Endothelial cell of umbilical vein (primary cell): ENCODE results near the gene TMEM208. TPM values are rescaled to one million over a fixed set of nuclear protein-coding genes. Genes with fewer than 3 reads are reported as not detected.

Experiments
- BruUV-seq: library from RNA; stranded (reverse); fragments of 400-500 nt; replicated peaks from 2 replicates; lab custom pipeline; 2021; lab: Mats Ljungman, UMichigan
- CTCF ChIA-PET: fragments of 300-600, 350-600 bp; sonication (Branson Sonifier 250); formaldehyde crosslinking; loops from one replicate; lab custom pipeline; 2021; ENCODE audit warnings: antibody characterized with exemption, inconsistent platforms; lab: Charles Lee
- POLR2A ChIA-PET: fragments of 300-600, 350-600 bp; sonication (Branson Sonifier 250); formaldehyde crosslinking; loops from one replicate; lab custom pipeline; 2021; ENCODE audit warnings: antibody characterized with exemption, inconsistent platforms; lab: Charles Lee
- DNase-seq: peaks from one replicate; pipeline ENCODE4 v3.0.0-alpha.2; 2011; ENCODE audit warnings: low read depth, low spot score
- FAIRE-seq: peaks from 2 replicates; lab custom pipeline; 2011; peaks lifted over from hg19 to GRCh38; lab: Jason Lieb, UNC
- H2AFZ ChIP-seq: 2 replicates; pipeline ENCODE4 v1.6.0; 2012; ENCODE audit warnings: low read depth, low read length, control low read depth, inconsistent platforms
- H3K27ac ChIP-seq: 2 replicates; pipeline ENCODE4 v1.5.1; 2011; ENCODE audit warnings: low read depth, mild to moderate bottlenecking, control low read depth, low read length, moderate library complexity; ENCODE audit not compliant: insufficient read depth
- H3K27me3 ChIP-seq, 2 experiments: 2 replicates each; pipeline versions ENCODE4 v1.6.0 to v1.6.1; 2011; ENCODE audit warnings: low read length in 2 of 2, mixed read lengths in 1 of 2; ENCODE audit not compliant: control insufficient read depth in 2 of 2, insufficient read depth in 2 of 2
- H3K36me3 ChIP-seq, 2 experiments: 2 replicates in 1 of 2; 3 replicates in 1 of 2; pipeline ENCODE4 v1.5.1; 2011; ENCODE audit warnings: low read length in 2 of 2, mild to moderate bottlenecking in 1 of 2, moderate library complexity in 1 of 2; ENCODE audit not compliant: control insufficient read depth in 2 of 2, insufficient read depth in 2 of 2; ENCODE audit errors: extremely low read depth in 1 of 2
- H3K4me1 ChIP-seq: 3 replicates; pipeline ENCODE4 v1.5.1; 2011; ENCODE audit warnings: mild to moderate bottlenecking, low read length; ENCODE audit not compliant: control insufficient read depth, insufficient read depth; ENCODE audit errors: extremely low read depth
- H3K4me2 ChIP-seq: 2 replicates; pipeline ENCODE4 v1.6.1; 2011; ENCODE audit warnings: low read length, control low read depth, mixed read lengths; ENCODE audit not compliant: insufficient read depth
- H3K4me3 ChIP-seq, 3 experiments: fragments of 200-600 bp in 1 of 3; sonication (generic), shearing (Covaris generic) in 1 of 3; replicated peaks in 1 of 3; 2 replicates each; pipeline ENCODE4 v1.5.1; 2011 to 2016; ENCODE audit warnings: control low read depth in 3 of 3, low read length in 3 of 3, mild to moderate bottlenecking in 2 of 3, inconsistent platforms in 1 of 3, low read depth in 1 of 3, moderate library complexity in 1 of 3; ENCODE audit not compliant: insufficient read depth in 1 of 3
- H3K79me2 ChIP-seq: 2 replicates; pipeline ENCODE4 v1.6.0; 2012; ENCODE audit warnings: low read length, inconsistent platforms; ENCODE audit not compliant: control insufficient read depth, insufficient read depth
- H3K9ac ChIP-seq: replicated peaks from 2 replicates; pipeline ENCODE3; 2011; ENCODE audit warnings: low read length, control low read depth; ENCODE audit not compliant: insufficient read depth; ENCODE audit errors: extremely low read depth
- H3K9me1 ChIP-seq: replicated peaks from 3 replicates; pipeline ENCODE4 v1.6.0; 2011; ENCODE audit warnings: mild to moderate bottlenecking, low read length; ENCODE audit not compliant: control insufficient read depth, insufficient read depth; ENCODE audit errors: extremely low read depth
- H3K9me3 ChIP-seq: replicated peaks from 2 replicates; pipeline ENCODE4 v1.5.1; 2012; ENCODE audit warnings: low read length, inconsistent platforms; ENCODE audit not compliant: control insufficient read depth, insufficient read depth
- H4K20me1 ChIP-seq: replicated peaks from 2 replicates; pipeline ENCODE3; 2011; ENCODE audit warnings: mild to moderate bottlenecking, low read length; ENCODE audit not compliant: control insufficient read depth, insufficient read depth; ENCODE audit errors: extremely low read depth
- CTCF ChIP-seq, 2 donors: IDR thresholded peaks; 1 replicate in 1 of 2; 2 replicates in 1 of 2; pipeline ENCODE4 v1.5.1; 2011; ENCODE audit warnings: low read length in 2 of 2, mild to moderate bottlenecking in 2 of 2, moderate library complexity in 2 of 2, control low read depth in 1 of 2, inconsistent platforms in 1 of 2, low read depth in 1 of 2; ENCODE audit not compliant: insufficient read depth in 1 of 2; ENCODE audit errors: extremely low read depth in 1 of 2
- EZH2 ChIP-seq: IDR thresholded peaks from 2 replicates; pipeline ENCODE4 v1.6.1; 2012; ENCODE audit warnings: borderline replicate concordance, low read depth, mild to moderate bottlenecking, moderate library complexity, low read length, inconsistent platforms; ENCODE audit not compliant: severe bottlenecking
- FOS ChIP-seq: IDR thresholded peaks from 2 replicates; pipeline ENCODE4 v1.6.1; 2011; ENCODE audit warnings: mild to moderate bottlenecking, low read length, moderate library complexity, borderline replicate concordance; ENCODE audit not compliant: insufficient read depth
- GATA2 ChIP-seq: IDR thresholded peaks from 2 replicates; pipeline ENCODE4 v1.7.0; 2011; ENCODE audit warnings: low read depth, mild to moderate bottlenecking, moderate library complexity, mixed read lengths, low read length; ENCODE audit not compliant: insufficient read length, insufficient read depth
- JUN ChIP-seq: IDR thresholded peaks from 2 replicates; pipeline ENCODE4 v1.6.1; 2011; ENCODE audit warnings: borderline replicate concordance, low read depth; ENCODE audit not compliant: insufficient read length, insufficient read depth
- MAX ChIP-seq: IDR thresholded peaks from 2 replicates; pipeline ENCODE4 v1.6.1; 2011; ENCODE audit not compliant: insufficient read depth, insufficient read length
- MYC ChIP-seq: IDR thresholded peaks from one replicate; pipeline ENCODE4 v1.6.1; 2011; ENCODE audit warnings: mild to moderate bottlenecking, low read depth, low read length
- POLR2A ChIP-seq: IDR thresholded peaks from 2 replicates; pipeline ENCODE4 v1.6.1; 2012; ENCODE audit warnings: low read depth, mild to moderate bottlenecking, control low read depth, low read length
- POLR2AphosphoS5 ChIP-seq: IDR thresholded peaks from 2 replicates; pipeline ENCODE4 v1.6.1; 2012; ENCODE audit warnings: low read depth, mild to moderate bottlenecking, control low read depth, low read length, moderate library complexity; ENCODE audit not compliant: insufficient read depth
- dilution Hi-C: fragments of 300-500 bp; cut with MboI; formaldehyde crosslinking; loops from one replicate; pipeline ENCODE4 v1.15.0; 2019; ENCODE audit warnings: low sequenced_read_pairs; ENCODE audit not compliant: extremely low pct_ligation_motif_present
- intact Hi-C: fragments of 100-400 bp; cut with micrococcal nuclease; formaldehyde crosslinking; loops from one replicate; pipeline ENCODE4 v1.10.0; 2022
- polyA plus RNA-seq, 4 experiments: library from polyadenylated mRNA; depleted of rRNA in 3 of 4; stranded (reverse) in 3 of 4; unstranded in 1 of 4; fragments of >200 nt; gene quantifications; 2 replicates each; pipeline versions ENCODE4 v1.2.1 to v1.2.3, GENCODE V29; 2011 to 2012; ENCODE audit warnings: missing spikeins in 1 of 4
- total RNA-seq: library from RNA; stranded (reverse); gene quantifications from 2 replicates; pipeline ENCODE4 v1.2.3, GENCODE V29; 2021

Gene TMEM208
- total and polyA plus RNA-seq, 2 donors (not counting 3 experiments of a cell fraction or from before 2014, with no cell fraction given), result 35.3 to 94.0 TPM

GRCh38 chr16:67215706-67216105 is 11.2 kb upstream of the TMEM208 start:
- TF ChIP-seq MYC (no peak), CTCF (IDR thresholded peaks at IDR 0.05; ENCODE audit: extremely low read depth in 1 of 2, insufficient read depth in 1 of 2, low read depth in 1 of 2, low read length in 2 of 2) (no peak), JUN (no peak), FOS (no peak), MAX (no peak), GATA2 (no peak), POLR2A (no peak), POLR2AphosphoS5 (no peak), EZH2 (no peak)
- ChIA-PET POLR2A (no interaction called here), CTCF (interaction anchor here (1.5 kb wide), 1 partner anchor 13 kb away, joined by 3 read pairs; no protein-coding TSS in a partner anchor)
- Histone ChIP-seq H3K4me1 (peaks cover 22% of the 10 kb centered on the region), H3K9me1 (no peaks in the 10 kb centered on the region), H3K27ac (no peak overlapping the region), H3K9me3 (no peaks in the 10 kb centered on the region), H4K20me1 (no peaks in the 10 kb centered on the region), H3K27me3 (no peaks in the 10 kb centered on the region), H3K36me3 (no peaks in the 10 kb centered on the region), H3K4me2 (no peak overlapping the region), H2AFZ (no peak overlapping the region), H3K9ac (no peak overlapping the region), H3K79me2 (no peaks in the 10 kb centered on the region), H3K4me3 (no peak overlapping the region)
- no TSS peak for BruUV-seq
- no peak for FAIRE-seq
- dilution Hi-C loops (no loop called here), intact Hi-C loops (loop anchor here (2.0 kb wide), 1 partner anchor 17 kb away; the partner anchor contains the start of gene ELMO3)
- no peak for DNase-seq
